Measurements from ENCODE around the gene DAGLA. TPM values are rescaled to one million over a fixed set of nuclear protein-coding genes. Genes with fewer than 3 reads are reported as not detected.

Gene DAGLA
- total and polyA plus RNA-seq, 2 donors (not counting 1 experiment from before 2014, with no cell fraction given) = 0.06 TPM; not detected in 1

- CTCF ChIA-PET = no interaction called here
- peaks cover 4% of the 10 kb centered on the region for H3K27me3 Mint-ChIP-seq
- Histone ChIP-seq H3K27ac (ENCODE audit: low read length in 2 of 2) (no peak overlapping the region), H3K27me3 (replicated peaks in 1 of 4; ENCODE audit: control extremely low read depth in 1 of 4, control insufficient read depth in 3 of 4, insufficient read depth in 4 of 4, low read length in 3 of 4) (no peaks in the 10 kb centered on the region), H3K79me2 (ENCODE audit: control insufficient read depth, insufficient read depth, low read length) (no peaks in the 10 kb centered on the region), H3K9me3 (ENCODE audit: control extremely low read depth in 1 of 3, control insufficient read depth in 2 of 3, insufficient read depth in 1 of 3, low read length in 2 of 3) (no peaks in the 10 kb centered on the region), H3K36me3 (replicated peaks in 1 of 2; ENCODE audit: control extremely low read depth in 1 of 2, control insufficient read depth in 1 of 2, extremely low read depth in 1 of 2, insufficient read depth in 2 of 2, low read length in 1 of 2) (no peaks in the 10 kb centered on the region), H3K9ac (ENCODE audit: low read length) (no peak overlapping the region), H3K4me3 (ENCODE audit: control extremely low read depth in 1 of 5, extremely low read depth in 1 of 5, insufficient read depth in 1 of 5, low read depth in 2 of 5, low read length in 4 of 5) (no peak overlapping the region), H3K4me1 (ENCODE audit: control insufficient read depth in 2 of 2, insufficient read depth in 2 of 2, low read length in 2 of 2) (peaks cover 0 to 4% of the 10 kb centered on the region in 2 donors), H2AFZ (ENCODE audit: insufficient read depth, low read depth, low read length, poor library complexity, severe bottlenecking) (no peak overlapping the region), H3K4me2 (replicated peaks; ENCODE audit: low read depth, low read length, poor library complexity, severe bottlenecking) (no peak overlapping the region), H4K20me1 (ENCODE audit: control insufficient read depth, insufficient read depth, low read length, poor library complexity, severe bottlenecking) (no peaks in the 10 kb centered on the region)
- TF ChIP-seq EZH2 (IDR thresholded peaks at IDR 0.05; ENCODE audit: borderline replicate concordance, insufficient read depth, low read depth, low read length, poor library complexity, severe bottlenecking) = no peak
- TF ChIP-seq CTCF (IDR thresholded peaks at IDR 0.05) = no peak
- no peak overlapping the region for H3K27ac Mint-ChIP-seq
- intact Hi-C loops (cut with micrococcal nuclease) = no loop called here
- DNase-seq (no peak), ATAC-seq (ENCODE audit: low read depth) (no peak)
- WGBS (ENCODE audit: insufficient coverage) = 86% methylated on average over 26 of the region's 33 CpGs
- H3K4me1 Mint-ChIP-seq = peaks cover 1% of the 10 kb centered on the region
- POLR2A ChIA-PET = no interaction called here
- no peak overlapping the region for H3K4me3 Mint-ChIP-seq
- no peaks in the 10 kb centered on the region for H3K9me3 Mint-ChIP-seq (ENCODE audit: insufficient read depth)
Measured at GRCh38 chr11:61728066-61728939, 48.1 kb downstream of the DAGLA start.

GRCh38 chr11:61728940-61729219 is 48.7 kb downstream of the DAGLA start:
- Histone ChIP-seq H2AFZ (ENCODE audit: insufficient read depth, low read depth, low read length, poor library complexity, severe bottlenecking) (no peak overlapping the region), H3K79me2 (ENCODE audit: control insufficient read depth, insufficient read depth, low read length) (no peaks in the 10 kb centered on the region), H3K36me3 (replicated peaks in 1 of 2; ENCODE audit: control extremely low read depth in 1 of 2, control insufficient read depth in 1 of 2, extremely low read depth in 1 of 2, insufficient read depth in 2 of 2, low read length in 1 of 2) (no peaks in the 10 kb centered on the region), H3K27ac (ENCODE audit: low read length in 2 of 2) (no peak overlapping the region), H3K4me2 (replicated peaks; ENCODE audit: low read depth, low read length, poor library complexity, severe bottlenecking) (no peak overlapping the region), H3K4me3 (ENCODE audit: control extremely low read depth in 1 of 5, extremely low read depth in 1 of 5, insufficient read depth in 1 of 5, low read depth in 2 of 5, low read length in 4 of 5) (no peak overlapping the region), H3K4me1 (ENCODE audit: control insufficient read depth in 2 of 2, insufficient read depth in 2 of 2, low read length in 2 of 2) (peaks cover 0 to 8% of the 10 kb centered on the region in 2 donors), H3K27me3 (replicated peaks in 1 of 4; ENCODE audit: control extremely low read depth in 1 of 4, control insufficient read depth in 3 of 4, insufficient read depth in 4 of 4, low read length in 3 of 4) (no peaks in the 10 kb centered on the region), H3K9me3 (ENCODE audit: control extremely low read depth in 1 of 3, control insufficient read depth in 2 of 3, insufficient read depth in 1 of 3, low read length in 2 of 3) (peaks cover 0 to 4% (median 0%) of the 10 kb centered on the region in 3 donors), H3K9ac (ENCODE audit: low read length) (no peak overlapping the region), H4K20me1 (ENCODE audit: control insufficient read depth, insufficient read depth, low read length, poor library complexity, severe bottlenecking) (no peaks in the 10 kb centered on the region)
- Mint-ChIP-seq H3K4me3 (no peak overlapping the region), H3K9me3 (ENCODE audit: insufficient read depth) (no peaks in the 10 kb centered on the region), H3K4me1 (peaks cover 2% of the 10 kb centered on the region), H3K27me3 (peaks cover 4% of the 10 kb centered on the region), H3K27ac (no peak overlapping the region)
- no peak for TF ChIP-seq CTCF (IDR thresholded peaks at IDR 0.05)
- no peak for TF ChIP-seq EZH2 (IDR thresholded peaks at IDR 0.05; ENCODE audit: borderline replicate concordance, insufficient read depth, low read depth, low read length, poor library complexity, severe bottlenecking)
- 82% methylated on average over 8 of the region's 8 CpGs for WGBS (ENCODE audit: insufficient coverage)
- POLR2A ChIA-PET = no interaction called here
- CTCF ChIA-PET = interaction anchor here (0.8 kb wide), 1 partner anchor 212 kb away, joined by 3 read pairs; no protein-coding TSS in a partner anchor
- intact Hi-C loops (cut with micrococcal nuclease) = no loop called here
- DNase-seq = no peak
- ATAC-seq (ENCODE audit: low read depth) = no peak
